Left lung (tissue), 10 donors: ENCODE measurements around the gene FGFRL1. TPM values are rescaled to one million over a fixed set of nuclear protein-coding genes. Genes with fewer than 3 reads are reported as not detected.

ENCODE experiments used
- ATAC-seq: fragments of 200-7000 bp; cut with Tn5 transposase; one replicate; pipeline ENCODE4 v1.9.1; 2020; ENCODE audit warnings: moderate library complexity
- DNase-seq, 4 donors: peaks; one replicate each; pipeline ENCODE4 v3.0.0-alpha.2; 2013 to 2020
- H3K27ac ChIP-seq, 2 donors: fragments of 200-600 bp; sonication (generic) in 1 of 2; one replicate each; pipeline versions ENCODE4 v1.5.0 to v1.8.0; 2020 to 2021
- H3K27me3 ChIP-seq, 2 donors: fragments of 200-600 bp; sonication (generic) in 1 of 2; one replicate each; pipeline versions ENCODE4 v1.5.0 to v1.8.0; 2020 to 2021
- H3K36me3 ChIP-seq, 2 donors: fragments of 200-600 bp; sonication (generic) in 1 of 2; one replicate each; pipeline versions ENCODE4 v1.5.0 to v1.8.0; 2020 to 2021
- H3K4me1 ChIP-seq, 2 donors: fragments of 200-600 bp; one replicate each; pipeline ENCODE4 v1.8.0; 2021
- H3K4me3 ChIP-seq, 2 donors: fragments of 200-600 bp; sonication (generic) in 1 of 2; one replicate each; pipeline versions ENCODE4 v1.5.0 to v1.8.0; 2020 to 2021; ENCODE audit warnings: mild to moderate bottlenecking in 1 of 2
- H3K9me3 ChIP-seq, 2 donors: fragments of 200-600 bp; sonication (generic) in 1 of 2; one replicate each; pipeline versions ENCODE4 v1.5.0 to v1.8.0; 2020 to 2021
- intact Hi-C, 2 donors: fragments of 100-400 bp; cut with DNase I; formaldehyde crosslinking; loops; one replicate each; pipeline versions ENCODE4 v1.11.2 to v1.14.2; 2022
- polyA plus RNA-seq, 6 donors: library from polyadenylated mRNA; unstranded; fragments of 120-200 nt; gene quantifications; one replicate each; pipeline ENCODE4 v1.2.1, GENCODE V29; 2013; ENCODE audit not compliant: insufficient read length in 6 of 6
- total RNA-seq, 2 donors: library from RNA; stranded (reverse); fragmentation: NEBNext Ultra II Directional; extraction: Animal tissue kit (Norgen Biotek cat#: 25700); gene quantifications; one replicate each; pipeline ENCODE4 v1.2.1, GENCODE V29; 2021
- TF ChIP-seq, protein P1 (sequence below), 2 donors: fragments of 200-600 bp; sonication (generic) in 1 of 2; IDR thresholded peaks; one replicate each; pipeline versions ENCODE4 v1.5.0 to v1.8.0; 2021; ENCODE audit warnings: antibody characterized with exemption in 2 of 2
- donor health status: DM: no; HTN: yes; CAD: no.
- donor health status: DM: no; HTN: no; CAD: no.

Gene FGFRL1
- total and polyA plus RNA-seq, 8 donors, result 16.3 to 31.2 (median 21.3) TPM

DNA sequence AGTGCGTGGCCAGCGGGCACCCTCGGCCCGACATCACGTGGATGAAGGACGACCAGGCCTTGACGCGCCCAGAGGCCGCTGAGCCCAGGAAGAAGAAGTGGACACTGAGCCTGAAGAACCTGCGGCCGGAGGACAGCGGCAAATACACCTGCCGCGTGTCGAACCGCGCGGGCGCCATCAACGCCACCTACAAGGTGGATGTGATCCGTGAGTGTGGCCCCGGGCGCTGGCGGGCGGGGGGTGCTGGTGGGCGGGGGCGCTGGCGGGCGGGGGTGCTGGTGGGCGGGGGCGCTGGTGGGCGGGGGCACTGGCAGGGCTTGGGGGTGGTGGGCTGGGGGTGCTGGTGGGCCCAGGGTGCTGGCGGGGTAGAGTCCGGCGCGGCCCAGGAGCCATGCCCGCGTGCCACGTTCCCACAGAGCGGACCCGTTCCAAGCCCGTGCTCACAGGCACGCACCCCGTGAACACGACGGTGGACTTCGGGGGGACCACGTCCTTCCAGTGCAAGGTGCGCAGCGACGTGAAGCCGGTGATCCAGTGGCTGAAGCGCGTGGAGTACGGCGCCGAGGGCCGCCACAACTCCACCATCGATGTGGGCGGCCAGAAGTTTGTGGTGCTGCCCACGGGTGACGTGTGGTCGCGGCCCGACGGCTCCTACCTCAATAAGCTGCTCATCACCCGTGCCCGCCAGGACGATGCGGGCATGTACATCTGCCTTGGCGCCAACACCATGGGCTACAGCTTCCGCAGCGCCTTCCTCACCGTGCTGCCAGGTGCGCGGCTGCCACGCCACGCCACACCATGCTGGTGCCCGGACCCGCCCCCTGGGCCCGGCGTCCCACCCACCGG is 12.7 kb downstream of the FGFRL1 start:
- TF ChIP-seq, protein P1, sequence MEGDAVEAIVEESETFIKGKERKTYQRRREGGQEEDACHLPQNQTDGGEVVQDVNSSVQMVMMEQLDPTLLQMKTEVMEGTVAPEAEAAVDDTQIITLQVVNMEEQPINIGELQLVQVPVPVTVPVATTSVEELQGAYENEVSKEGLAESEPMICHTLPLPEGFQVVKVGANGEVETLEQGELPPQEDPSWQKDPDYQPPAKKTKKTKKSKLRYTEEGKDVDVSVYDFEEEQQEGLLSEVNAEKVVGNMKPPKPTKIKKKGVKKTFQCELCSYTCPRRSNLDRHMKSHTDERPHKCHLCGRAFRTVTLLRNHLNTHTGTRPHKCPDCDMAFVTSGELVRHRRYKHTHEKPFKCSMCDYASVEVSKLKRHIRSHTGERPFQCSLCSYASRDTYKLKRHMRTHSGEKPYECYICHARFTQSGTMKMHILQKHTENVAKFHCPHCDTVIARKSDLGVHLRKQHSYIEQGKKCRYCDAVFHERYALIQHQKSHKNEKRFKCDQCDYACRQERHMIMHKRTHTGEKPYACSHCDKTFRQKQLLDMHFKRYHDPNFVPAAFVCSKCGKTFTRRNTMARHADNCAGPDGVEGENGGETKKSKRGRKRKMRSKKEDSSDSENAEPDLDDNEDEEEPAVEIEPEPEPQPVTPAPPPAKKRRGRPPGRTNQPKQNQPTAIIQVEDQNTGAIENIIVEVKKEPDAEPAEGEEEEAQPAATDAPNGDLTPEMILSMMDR (IDR thresholded peaks at IDR 0.05), result no peak
- no peak overlapping the region for H3K4me3 ChIP-seq
- H3K36me3 ChIP-seq, result peaks cover 0 to 13% of the 10 kb centered on the region in 2 donors
- no peak for DNase-seq
- peaks cover 0 to 24% of the 10 kb centered on the region in 2 donors for H3K27me3 ChIP-seq
- intact Hi-C loops, result no loop called here
- no peaks in the 10 kb centered on the region for H3K9me3 ChIP-seq
- no peak for ATAC-seq
- H3K4me1 ChIP-seq, result no peaks in the 10 kb centered on the region
- H3K27ac ChIP-seq, result no peak overlapping the region

DNA sequence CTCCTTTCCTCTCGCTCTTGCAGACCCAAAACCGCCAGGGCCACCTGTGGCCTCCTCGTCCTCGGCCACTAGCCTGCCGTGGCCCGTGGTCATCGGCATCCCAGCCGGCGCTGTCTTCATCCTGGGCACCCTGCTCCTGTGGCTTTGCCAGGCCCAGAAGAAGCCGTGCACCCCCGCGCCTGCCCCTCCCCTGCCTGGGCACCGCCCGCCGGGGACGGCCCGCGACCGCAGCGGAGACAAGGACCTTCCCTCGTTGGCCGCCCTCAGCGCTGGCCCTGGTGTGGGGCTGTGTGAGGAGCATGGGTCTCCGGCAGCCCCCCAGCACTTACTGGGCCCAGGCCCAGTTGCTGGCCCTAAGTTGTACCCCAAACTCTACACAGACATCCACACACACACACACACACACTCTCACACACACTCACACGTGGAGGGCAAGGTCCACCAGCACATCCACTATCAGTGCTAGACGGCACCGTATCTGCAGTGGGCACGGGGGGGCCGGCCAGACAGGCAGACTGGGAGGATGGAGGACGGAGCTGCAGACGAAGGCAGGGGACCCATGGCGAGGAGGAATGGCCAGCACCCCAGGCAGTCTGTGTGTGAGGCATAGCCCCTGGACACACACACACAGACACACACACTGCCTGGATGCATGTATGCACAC is 13.6 kb downstream of the FGFRL1 start:
- Histone ChIP-seq H3K9me3 (no peaks in the 10 kb centered on the region), H3K36me3 (peaks cover 0 to 13% of the 10 kb centered on the region in 2 donors), H3K4me3 (no peak overlapping the region), H3K27me3 (peaks cover 0 to 33% of the 10 kb centered on the region in 2 donors), H3K4me1 (no peaks in the 10 kb centered on the region), H3K27ac (no peak overlapping the region)
- DNase-seq (no peak), ATAC-seq (no peak)
- intact Hi-C loops, result no loop called here
- TF ChIP-seq, protein P1 (IDR thresholded peaks at IDR 0.05), result no peak

DNA sequence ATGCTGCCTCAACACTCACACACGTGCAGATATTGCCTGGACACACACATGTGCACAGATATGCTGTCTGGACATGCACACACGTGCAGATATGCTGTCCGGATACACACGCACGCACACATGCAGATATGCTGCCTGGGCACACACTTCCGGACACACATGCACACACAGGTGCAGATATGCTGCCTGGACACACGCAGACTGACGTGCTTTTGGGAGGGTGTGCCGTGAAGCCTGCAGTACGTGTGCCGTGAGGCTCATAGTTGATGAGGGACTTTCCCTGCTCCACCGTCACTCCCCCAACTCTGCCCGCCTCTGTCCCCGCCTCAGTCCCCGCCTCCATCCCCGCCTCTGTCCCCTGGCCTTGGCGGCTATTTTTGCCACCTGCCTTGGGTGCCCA is 14.7 kb downstream of the FGFRL1 start:
- Histone ChIP-seq H3K27ac (no peak overlapping the region), H3K4me3 (no peak overlapping the region), H3K36me3 (peaks cover 0 to 13% of the 10 kb centered on the region in 2 donors), H3K4me1 (no peaks in the 10 kb centered on the region), H3K27me3 (peaks cover 0 to 44% of the 10 kb centered on the region in 2 donors), H3K9me3 (no peaks in the 10 kb centered on the region)
- DNase-seq, result no peak
- intact Hi-C loops, result no loop called here
- peak; percentile 81 for ATAC-seq
- TF ChIP-seq, protein P1 (IDR thresholded peaks at IDR 0.05), result no peak

DNA sequence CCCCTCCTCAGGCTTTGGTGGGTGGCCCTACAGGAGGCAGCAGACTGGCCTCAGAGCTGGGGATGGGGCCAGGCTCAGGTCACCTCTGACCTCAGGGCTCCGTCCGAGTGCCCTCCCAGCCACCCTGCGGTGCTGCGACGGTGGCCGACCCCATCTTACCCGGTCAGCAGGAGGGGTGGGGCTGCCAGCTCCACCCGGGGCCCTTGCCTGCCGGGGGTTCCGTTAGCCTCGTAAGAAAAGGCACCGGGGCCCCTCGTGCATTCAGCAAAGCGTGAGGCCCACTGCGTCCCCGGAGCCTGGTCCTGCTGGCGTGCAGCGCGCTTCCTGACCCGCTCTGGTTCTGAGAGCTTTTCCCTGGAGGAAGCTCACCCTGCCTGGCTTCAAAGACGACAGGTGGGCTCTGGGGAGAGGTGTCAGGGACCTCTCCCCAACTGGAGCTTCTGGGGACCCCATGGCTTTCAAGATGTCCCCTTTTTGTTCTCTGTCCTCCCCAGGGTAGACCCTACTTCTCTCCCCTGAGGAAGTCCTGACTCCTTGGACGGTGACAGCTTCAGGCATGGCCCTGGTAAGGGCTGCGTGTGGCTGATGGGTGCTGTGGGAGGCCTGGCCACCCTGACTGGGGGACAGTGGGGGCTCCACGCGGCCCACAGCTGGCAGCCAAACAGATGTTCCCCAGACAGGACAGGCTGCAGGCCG is 15.9 kb downstream of the FGFRL1 start:
- DNase-seq (no peak), ATAC-seq (no peak)
- TF ChIP-seq, protein P1 (IDR thresholded peaks at IDR 0.05), result no peak
- peaks cover 0 to 13% of the 10 kb centered on the region in 2 donors for H3K36me3 ChIP-seq
- intact Hi-C loops, result no loop called here
- no peaks in the 10 kb centered on the region for H3K4me1 ChIP-seq
- no peak overlapping the region for H3K27ac ChIP-seq
- H3K9me3 ChIP-seq, result no peaks in the 10 kb centered on the region
- peaks cover 0 to 56% of the 10 kb centered on the region in 2 donors for H3K27me3 ChIP-seq
- no peak overlapping the region for H3K4me3 ChIP-seq

DNA sequence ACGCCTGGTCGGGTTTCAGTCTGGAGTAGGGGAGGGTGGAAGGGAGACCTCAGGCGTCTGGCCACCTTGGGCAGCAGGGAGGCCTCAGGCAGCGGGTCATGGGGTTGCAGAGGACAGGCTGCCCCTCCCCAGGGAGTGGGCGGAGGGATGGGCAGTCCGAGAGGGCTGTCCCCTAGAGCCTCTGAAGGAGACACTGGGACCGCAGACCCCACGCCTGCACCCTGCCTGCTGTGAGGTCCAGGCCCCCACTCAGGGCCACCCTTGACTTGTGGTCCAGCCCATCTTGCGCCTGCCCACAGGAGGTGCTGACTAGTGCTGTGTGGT is 16.5 kb downstream of the FGFRL1 start:
- intact Hi-C loops, result no loop called here

More for the DNA sequence above, 16.5 kb downstream of the FGFRL1 start:
- Histone ChIP-seq H3K4me3 (no peak overlapping the region), H3K4me1 (no peaks in the 10 kb centered on the region), H3K27ac (no peak overlapping the region), H3K9me3 (no peaks in the 10 kb centered on the region), H3K36me3 (peaks cover 0 to 13% of the 10 kb centered on the region in 2 donors), H3K27me3 (peaks cover 0 to 61% of the 10 kb centered on the region in 2 donors)
- ATAC-seq (no peak), DNase-seq (no peak)
- TF ChIP-seq, protein P1 (IDR thresholded peaks at IDR 0.05), result no peak
